HG03565 (cell line): ENCODE measurements around the gene ARMC12.
"Not testable (repeated sequence)": the region's sequence is repeated elsewhere in the genome, so short reads cannot be mapped to it uniquely, and the experiment has no call there.

ENCODE experiments used
- ATAC-seq: cut with Tn5 transposase; IDR thresholded peaks from one replicate; pipeline ENCODE4 v1.9.1; 2021; ENCODE audit warnings: mild to moderate bottlenecking, moderate library complexity; ENCODE audit not compliant: unreplicated experiment

ARMC12 gene

GRCh38 chr6:35734319-35734718, 2.5 kb upstream of the ARMC12 start:
- ATAC-seq, result not testable (repeated sequence)

GRCh38 chr6:35735452-35735851, 1.4 kb upstream of the ARMC12 start:
- no peak for ATAC-seq

GRCh38 chr6:35736253-35736894, 458 bp upstream of the ARMC12 start:
- ATAC-seq, result no peak

GRCh38 chr6:35737413-35738211, 780 bp downstream of the ARMC12 start:
- ATAC-seq, result no peak

- ATAC-seq, result no peak
Measured at GRCh38 chr6:35739645-35740524, 3.1 kb downstream of the ARMC12 start.

GRCh38 chr6:35742842-35743241, 6.0 kb downstream of the ARMC12 start:
- no peak for ATAC-seq

- ATAC-seq, result no peak
Measured at GRCh38 chr6:35745509-35745908, 8.7 kb downstream of the ARMC12 start.

- no peak for ATAC-seq
Measured at GRCh38 chr6:35746516-35746915, 9.7 kb downstream of the ARMC12 start.

- ATAC-seq, result no peak
Measured at GRCh38 chr6:35747877-35748276, 11.0 kb downstream of the ARMC12 start.

- no peak for ATAC-seq
Measured at GRCh38 chr6:35750557-35750956, 13.7 kb downstream of the ARMC12 start.

GRCh38 chr6:35751594-35751993, 14.8 kb downstream of the ARMC12 start:
- no peak for ATAC-seq

- ATAC-seq, result no peak
Measured at GRCh38 chr6:35752330-35752729, 15.5 kb downstream of the ARMC12 start.

GRCh38 chr6:35754452-35755277, 17.8 kb downstream of the ARMC12 start:
- no peak for ATAC-seq

GRCh38 chr6:35755278-35755924, 18.6 kb downstream of the ARMC12 start:
- ATAC-seq, result no peak

- no peak for ATAC-seq
Measured at GRCh38 chr6:35757456-35758123, 20.8 kb downstream of the ARMC12 start.

- ATAC-seq, result no peak
Measured at GRCh38 chr6:35759426-35759825, 22.6 kb downstream of the ARMC12 start.

GRCh38 chr6:35765739-35766138, 28.9 kb downstream of the ARMC12 start:
- ATAC-seq, result no peak

- no peak for ATAC-seq
Measured at GRCh38 chr6:35769211-35769610, 32.4 kb downstream of the ARMC12 start.

- ATAC-seq, result no peak
Measured at GRCh38 chr6:35771343-35771627, 34.5 kb downstream of the ARMC12 start.
